Esophagus muscularis mucosa (tissue), 4 donors: ENCODE data around the gene SYNE4.

Experiments used
- CTCF ChIP-seq, 3 experiments: fragments of 200-600 bp in 2 of 3; fragments of 450-650 bp in 1 of 3; sonication (generic) in 2 of 3; IDR thresholded peaks; one replicate each; pipeline ENCODE4 v1.5.1; 2017 to 2019; ENCODE audit warnings: antibody characterized with exemption in 3 of 3, mild to moderate bottlenecking in 2 of 3, moderate library complexity in 1 of 3
- EP300 ChIP-seq: sonication (generic); formaldehyde crosslinking; IDR thresholded peaks from one replicate; pipeline ENCODE4 v1.6.1; 2017; ENCODE audit warnings: antibody characterized with exemption
- POLR2AphosphoS5 ChIP-seq, 2 donors: sonication (generic); formaldehyde crosslinking; IDR thresholded peaks; one replicate each; pipeline ENCODE4 v1.6.1; 2017; ENCODE audit warnings: antibody characterized with exemption in 2 of 2

- TF ChIP-seq CTCF (IDR thresholded peaks at IDR 0.05) (no peak), POLR2AphosphoS5 (IDR thresholded peaks at IDR 0.05) (no peak), EP300 (no peak)
These were observed 48.1 kb downstream of the SYNE4 start for GRCh38 chr19:35960432-35960972.
